Measurements from ENCODE around the gene ETS1.
A peak's percentile ranks its signal among the peaks of the same experiment; 100 is the strongest.

The ETS1 gene

DNA sequence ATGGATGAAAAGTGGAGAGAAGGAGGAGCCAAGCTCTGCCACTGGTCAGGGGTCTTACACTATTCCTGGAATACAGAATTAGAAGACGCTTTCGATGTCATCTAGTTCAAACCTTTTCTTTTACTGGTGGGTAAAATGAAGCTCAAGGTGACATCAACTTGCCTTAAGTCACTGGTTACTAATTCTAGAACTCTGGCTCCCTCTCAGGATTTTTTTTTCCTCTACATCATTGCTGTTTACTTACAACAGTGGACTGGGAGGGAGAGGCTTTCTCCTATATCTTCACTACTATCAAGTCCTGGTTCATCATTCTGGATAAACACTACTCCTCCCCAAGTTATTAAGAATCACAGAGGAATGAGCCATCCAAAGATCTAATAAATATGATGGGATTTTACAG lies 82.9 kb downstream of the ETS1 start:
- no peak for TF ChIP-seq EGR1 (IDR thresholded peaks at IDR 0.05)
- TF ChIP-seq, protein P1, sequence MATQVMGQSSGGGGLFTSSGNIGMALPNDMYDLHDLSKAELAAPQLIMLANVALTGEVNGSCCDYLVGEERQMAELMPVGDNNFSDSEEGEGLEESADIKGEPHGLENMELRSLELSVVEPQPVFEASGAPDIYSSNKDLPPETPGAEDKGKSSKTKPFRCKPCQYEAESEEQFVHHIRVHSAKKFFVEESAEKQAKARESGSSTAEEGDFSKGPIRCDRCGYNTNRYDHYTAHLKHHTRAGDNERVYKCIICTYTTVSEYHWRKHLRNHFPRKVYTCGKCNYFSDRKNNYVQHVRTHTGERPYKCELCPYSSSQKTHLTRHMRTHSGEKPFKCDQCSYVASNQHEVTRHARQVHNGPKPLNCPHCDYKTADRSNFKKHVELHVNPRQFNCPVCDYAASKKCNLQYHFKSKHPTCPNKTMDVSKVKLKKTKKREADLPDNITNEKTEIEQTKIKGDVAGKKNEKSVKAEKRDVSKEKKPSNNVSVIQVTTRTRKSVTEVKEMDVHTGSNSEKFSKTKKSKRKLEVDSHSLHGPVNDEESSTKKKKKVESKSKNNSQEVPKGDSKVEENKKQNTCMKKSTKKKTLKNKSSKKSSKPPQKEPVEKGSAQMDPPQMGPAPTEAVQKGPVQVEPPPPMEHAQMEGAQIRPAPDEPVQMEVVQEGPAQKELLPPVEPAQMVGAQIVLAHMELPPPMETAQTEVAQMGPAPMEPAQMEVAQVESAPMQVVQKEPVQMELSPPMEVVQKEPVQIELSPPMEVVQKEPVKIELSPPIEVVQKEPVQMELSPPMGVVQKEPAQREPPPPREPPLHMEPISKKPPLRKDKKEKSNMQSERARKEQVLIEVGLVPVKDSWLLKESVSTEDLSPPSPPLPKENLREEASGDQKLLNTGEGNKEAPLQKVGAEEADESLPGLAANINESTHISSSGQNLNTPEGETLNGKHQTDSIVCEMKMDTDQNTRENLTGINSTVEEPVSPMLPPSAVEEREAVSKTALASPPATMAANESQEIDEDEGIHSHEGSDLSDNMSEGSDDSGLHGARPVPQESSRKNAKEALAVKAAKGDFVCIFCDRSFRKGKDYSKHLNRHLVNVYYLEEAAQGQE (IDR thresholded peaks at IDR 0.05; ENCODE audit: low read depth), result no peak
- TF ChIP-seq YY1 (IDR thresholded peaks at IDR 0.05; ENCODE audit: low read depth), result no peak
- TF ChIP-seq RAD21 (IDR thresholded peaks at IDR 0.05; ENCODE audit: low read depth), result no peak
- no peak for TF ChIP-seq CREB1 (IDR thresholded peaks at IDR 0.05; ENCODE audit: low read depth)
- TF ChIP-seq TCF12 (IDR thresholded peaks at IDR 0.05; ENCODE audit: low read depth), result no peak
- TF ChIP-seq ZBTB7A (IDR thresholded peaks at IDR 0.05; ENCODE audit: low read depth), result no peak
- no peak for TF ChIP-seq USF1 (IDR thresholded peaks at IDR 0.05)
- TF ChIP-seq FOXM1 (IDR thresholded peaks at IDR 0.05; ENCODE audit: borderline replicate concordance, low read depth), result no peak
- TF ChIP-seq, protein P2, sequence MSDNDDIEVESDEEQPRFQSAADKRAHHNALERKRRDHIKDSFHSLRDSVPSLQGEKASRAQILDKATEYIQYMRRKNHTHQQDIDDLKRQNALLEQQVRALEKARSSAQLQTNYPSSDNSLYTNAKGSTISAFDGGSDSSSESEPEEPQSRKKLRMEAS (IDR thresholded peaks at IDR 0.05), result no peak
- TF ChIP-seq TEAD4 (IDR thresholded peaks at IDR 0.05), result no peak
- TF ChIP-seq NFIC (IDR thresholded peaks at IDR 0.05), result no peak
- TF ChIP-seq CEBPB (IDR thresholded peaks at IDR 0.05), result no peak
- no peak for TF ChIP-seq TAF1 (IDR thresholded peaks at IDR 0.05; ENCODE audit: low read depth)
- no peak for TF ChIP-seq EP300 (IDR thresholded peaks at IDR 0.05; ENCODE audit: borderline replicate concordance)

- TF ChIP-seq CREB1 (IDR thresholded peaks at IDR 0.05; ENCODE audit: low read depth) (no peak), CEBPB (IDR thresholded peaks at IDR 0.05) (no peak), RAD21 (IDR thresholded peaks at IDR 0.05; ENCODE audit: low read depth) (no peak), ZBTB7A (IDR thresholded peaks at IDR 0.05; ENCODE audit: low read depth) (no peak), USF1 (IDR thresholded peaks at IDR 0.05) (no peak), YY1 (IDR thresholded peaks at IDR 0.05; ENCODE audit: low read depth) (no peak), EP300 (IDR thresholded peaks at IDR 0.05; ENCODE audit: borderline replicate concordance) (no peak), NFIC (IDR thresholded peaks at IDR 0.05) (no peak), FOXM1 (IDR thresholded peaks at IDR 0.05; ENCODE audit: borderline replicate concordance, low read depth) (no peak), TCF12 (IDR thresholded peaks at IDR 0.05; ENCODE audit: low read depth) (no peak), TAF1 (IDR thresholded peaks at IDR 0.05; ENCODE audit: low read depth) (no peak)
- TF ChIP-seq, protein P2 (IDR thresholded peaks at IDR 0.05), result no peak
These were observed 83.9 kb downstream of the ETS1 start for GRCh38 chr11:128503245-128503991.

DNA sequence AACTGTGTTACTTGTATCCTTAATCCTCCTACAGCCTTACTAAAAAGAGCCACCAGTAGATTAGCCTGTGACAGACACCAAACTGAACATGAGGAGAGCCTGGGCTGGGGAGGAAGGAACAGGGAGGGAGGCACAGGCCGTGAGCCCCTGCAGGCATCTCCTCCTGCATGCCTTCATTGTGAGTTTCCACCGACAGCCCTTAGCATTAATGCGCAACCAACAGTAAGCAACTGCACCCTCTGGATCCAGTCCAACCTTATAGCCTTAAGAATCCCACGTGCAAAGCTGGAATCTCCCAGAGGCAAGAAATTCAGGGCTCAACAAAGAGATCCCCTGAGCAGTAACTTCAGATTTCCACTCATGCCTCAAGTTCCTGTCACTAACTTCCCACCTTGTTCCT lies 84.6 kb downstream of the ETS1 start:
- TF ChIP-seq, protein P2 (IDR thresholded peaks at IDR 0.05), result no peak
- TF ChIP-seq FOXM1 (IDR thresholded peaks at IDR 0.05; ENCODE audit: borderline replicate concordance, low read depth), result no peak
- no peak for TF ChIP-seq RAD21 (IDR thresholded peaks at IDR 0.05; ENCODE audit: low read depth)
- no peak for TF ChIP-seq EGR1 (IDR thresholded peaks at IDR 0.05)
- TF ChIP-seq CREB1 (IDR thresholded peaks at IDR 0.05; ENCODE audit: low read depth), result no peak
- no peak for TF ChIP-seq ZBTB7A (IDR thresholded peaks at IDR 0.05; ENCODE audit: low read depth)
- TF ChIP-seq NFIC (IDR thresholded peaks at IDR 0.05), result no peak
- TF ChIP-seq, protein P1 (IDR thresholded peaks at IDR 0.05; ENCODE audit: low read depth), result no peak
- no peak for TF ChIP-seq EP300 (IDR thresholded peaks at IDR 0.05; ENCODE audit: borderline replicate concordance)
- no peak for TF ChIP-seq TEAD4 (IDR thresholded peaks at IDR 0.05)
- no peak for TF ChIP-seq YY1 (IDR thresholded peaks at IDR 0.05; ENCODE audit: low read depth)
- TF ChIP-seq CEBPB (IDR thresholded peaks at IDR 0.05), result no peak
- TF ChIP-seq USF1 (IDR thresholded peaks at IDR 0.05), result no peak
- TF ChIP-seq TCF12 (IDR thresholded peaks at IDR 0.05; ENCODE audit: low read depth), result no peak
- TF ChIP-seq TAF1 (IDR thresholded peaks at IDR 0.05; ENCODE audit: low read depth), result no peak

DNA sequence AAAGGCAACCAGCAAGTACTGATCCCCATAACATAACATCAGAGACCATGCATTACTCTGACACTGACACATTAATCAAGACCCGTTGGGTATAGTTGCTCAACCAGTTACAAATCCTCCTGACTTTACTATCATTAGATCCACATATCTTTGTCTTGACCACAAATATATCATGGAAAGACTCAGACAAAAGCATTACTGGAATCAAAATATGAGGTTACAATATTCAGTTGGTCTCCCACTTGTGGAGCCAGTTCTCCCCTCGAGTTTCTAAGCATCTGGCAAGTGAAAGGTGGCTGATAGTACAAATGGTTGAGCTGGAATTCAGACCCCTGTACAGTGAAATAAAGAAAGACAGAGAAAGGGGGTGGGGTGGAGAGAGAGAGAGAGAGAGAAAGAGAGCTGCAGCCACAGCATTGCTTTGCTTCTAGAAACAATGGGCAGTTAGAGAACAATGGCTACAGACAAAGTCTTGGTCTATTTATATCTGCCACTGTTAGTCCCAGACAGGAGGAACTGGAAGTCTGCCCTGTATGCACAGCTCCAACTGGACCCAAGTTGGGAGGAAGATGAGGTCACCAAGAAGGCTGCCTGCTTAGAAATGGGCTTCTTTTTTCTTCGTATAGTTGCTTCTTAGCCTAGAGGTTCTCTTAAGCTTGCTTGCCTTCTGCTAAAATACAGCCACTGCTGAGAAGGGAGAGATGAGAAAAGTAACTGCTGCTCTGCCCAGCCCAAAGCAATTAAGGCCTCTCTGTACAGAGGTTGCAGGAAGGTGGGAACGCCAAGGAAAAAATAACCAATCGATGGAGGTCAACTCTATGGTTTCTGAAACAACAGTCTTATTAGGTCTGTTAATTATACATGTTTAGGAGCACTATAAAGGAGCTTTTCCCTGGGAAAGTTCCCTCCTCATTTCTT lies 85.5 kb downstream of the ETS1 start:
- TF ChIP-seq NFIC (IDR thresholded peaks at IDR 0.05), result peak; percentile 10; the same call in 1 of the 2 replicates
- TF ChIP-seq TCF12 (IDR thresholded peaks at IDR 0.05; ENCODE audit: low read depth), result no peak

Measured in Ishikawa (cell line).